Activated T-helper 17 cell treated with anti-CD3 and anti-CD28 coated beads, Interleukin-2, amount 50 U/mL, for 72 hours (primary cell): ENCODE data around the gene TMEM8B. TPM values are rescaled to one million over a fixed set of nuclear protein-coding genes. Genes with fewer than 3 reads are reported as not detected.
"Not testable (repeated sequence)": the region's sequence is repeated elsewhere in the genome, so short reads cannot be mapped to it uniquely, and the experiment has no call there.

Experiments used
- ATAC-seq: fragments of 150-1000 bp; cut with Tn5 transposase; replicated peaks from 2 replicates; pipeline ENCODE4 v1.10.0; 2021; ENCODE audit warnings: mild to moderate bottlenecking, moderate library complexity
- H3K27ac Mint-ChIP-seq: one replicate; pipeline ENCODE4 v1.8.0; 2022; ENCODE audit warnings: mixed read lengths
- H3K27me3 Mint-ChIP-seq: one replicate; pipeline ENCODE4 v1.8.0; 2022; ENCODE audit warnings: mixed read lengths
- H3K36me3 Mint-ChIP-seq: one replicate; pipeline ENCODE4 v1.8.0; 2022; ENCODE audit warnings: low read depth, mild to moderate bottlenecking, mixed read lengths
- H3K4me1 Mint-ChIP-seq: one replicate; pipeline ENCODE4 v1.8.0; 2022; ENCODE audit warnings: mixed read lengths
- H3K4me3 Mint-ChIP-seq: one replicate; pipeline ENCODE4 v1.8.0; 2022; ENCODE audit warnings: mild to moderate bottlenecking, mixed read lengths
- H3K9me3 Mint-ChIP-seq: one replicate; pipeline ENCODE4 v1.8.0; 2022; ENCODE audit warnings: mixed read lengths
- total RNA-seq, 2 donors: library from RNA; stranded (reverse); gene quantifications; one replicate each; pipeline ENCODE4 v1.2.3, GENCODE V29; 2022

TMEM8B gene
- total RNA-seq, 2 donors from 2014 or later = 2.4 to 6.8 TPM

DNA sequence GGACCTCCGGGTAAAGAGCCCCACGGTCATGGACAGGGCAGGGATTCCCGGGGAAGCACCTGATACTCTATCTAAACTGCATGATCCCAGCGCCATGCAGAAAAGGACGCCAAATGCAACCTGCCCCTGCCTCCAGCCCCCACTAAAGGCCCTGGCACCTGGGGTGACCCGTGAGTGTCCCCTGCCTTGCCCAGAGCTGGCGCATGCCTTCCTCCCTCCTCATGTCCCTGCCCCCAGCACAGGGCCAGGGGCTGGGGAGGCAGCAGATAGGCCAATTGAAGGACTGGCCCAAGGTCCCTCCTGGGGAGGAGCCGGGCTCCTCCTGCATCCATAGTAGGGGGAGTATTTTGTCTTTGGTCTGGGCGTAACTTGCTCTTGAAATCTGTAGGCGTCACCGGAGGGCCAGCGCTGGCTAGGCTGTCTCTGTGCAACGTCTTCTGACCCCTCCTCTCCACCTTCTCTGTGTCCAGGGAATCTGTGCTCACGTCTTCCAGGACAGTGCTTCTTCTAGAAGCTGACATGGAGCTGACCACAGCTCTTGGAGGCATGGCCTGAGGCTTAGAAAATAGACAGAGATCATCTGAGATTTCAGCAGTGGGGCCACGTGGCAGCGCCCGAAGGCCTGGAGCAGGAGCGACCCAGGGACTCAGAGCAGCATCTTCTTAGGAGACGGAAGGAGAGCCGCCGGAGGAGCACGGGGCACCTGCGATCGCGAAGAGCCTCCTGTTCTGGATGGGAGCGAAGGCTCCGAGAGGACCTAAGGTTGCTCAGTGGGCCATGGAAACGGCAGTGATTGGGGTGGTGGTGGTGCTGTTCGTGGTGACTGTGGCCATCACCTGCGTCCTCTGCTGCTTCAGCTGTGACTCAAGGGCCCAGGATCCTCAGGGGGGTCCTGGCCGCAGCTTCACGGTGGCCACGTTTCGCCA is 80.9 kb downstream of the TMEM8B start:
- Mint-ChIP-seq H3K27ac (no peak overlapping the region), H3K4me3 (no peak overlapping the region), H3K4me1 (peaks cover 29% of the 10 kb centered on the region), H3K27me3 (no peaks in the 10 kb centered on the region), H3K36me3 (no peaks in the 10 kb centered on the region), H3K9me3 (no peaks in the 10 kb centered on the region)
- ATAC-seq = no peak

GRCh38 chr9:35910613-35911359 is 81.8 kb downstream of the TMEM8B start:
- peak; percentile 59 for ATAC-seq
- Mint-ChIP-seq H3K27ac (peak overlapping the region; percentile 81), H3K4me1 (peaks cover 29% of the 10 kb centered on the region), H3K36me3 (no peaks in the 10 kb centered on the region), H3K27me3 (no peaks in the 10 kb centered on the region), H3K9me3 (no peaks in the 10 kb centered on the region), H3K4me3 (peak overlapping the region; percentile 72)

DNA sequence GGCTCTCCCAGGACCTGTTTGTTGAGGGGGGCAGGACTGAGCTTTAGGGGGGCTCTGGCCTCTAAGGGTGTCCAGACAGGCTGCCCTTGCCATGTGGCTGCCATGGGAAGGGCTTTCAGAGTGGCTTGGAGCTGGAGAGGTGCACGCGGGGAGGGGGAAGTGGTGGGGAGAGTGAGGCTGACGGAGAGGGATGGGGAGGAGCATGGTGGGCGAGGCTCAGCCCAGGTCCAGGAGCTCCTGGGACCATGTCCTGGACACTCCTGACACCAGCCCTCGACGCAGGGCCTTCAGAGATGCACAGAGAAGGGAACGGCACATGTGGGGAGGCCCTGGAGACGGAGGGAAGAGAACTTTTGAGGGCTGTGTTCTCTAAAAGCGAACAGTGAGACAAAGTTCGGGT is 82.7 kb downstream of the TMEM8B start:
- Mint-ChIP-seq H3K27me3 (no peaks in the 10 kb centered on the region), H3K4me3 (no peak overlapping the region), H3K27ac (peak overlapping the region; percentile 81), H3K4me1 (peaks cover 29% of the 10 kb centered on the region), H3K9me3 (no peaks in the 10 kb centered on the region), H3K36me3 (no peaks in the 10 kb centered on the region)
- ATAC-seq = no peak

DNA sequence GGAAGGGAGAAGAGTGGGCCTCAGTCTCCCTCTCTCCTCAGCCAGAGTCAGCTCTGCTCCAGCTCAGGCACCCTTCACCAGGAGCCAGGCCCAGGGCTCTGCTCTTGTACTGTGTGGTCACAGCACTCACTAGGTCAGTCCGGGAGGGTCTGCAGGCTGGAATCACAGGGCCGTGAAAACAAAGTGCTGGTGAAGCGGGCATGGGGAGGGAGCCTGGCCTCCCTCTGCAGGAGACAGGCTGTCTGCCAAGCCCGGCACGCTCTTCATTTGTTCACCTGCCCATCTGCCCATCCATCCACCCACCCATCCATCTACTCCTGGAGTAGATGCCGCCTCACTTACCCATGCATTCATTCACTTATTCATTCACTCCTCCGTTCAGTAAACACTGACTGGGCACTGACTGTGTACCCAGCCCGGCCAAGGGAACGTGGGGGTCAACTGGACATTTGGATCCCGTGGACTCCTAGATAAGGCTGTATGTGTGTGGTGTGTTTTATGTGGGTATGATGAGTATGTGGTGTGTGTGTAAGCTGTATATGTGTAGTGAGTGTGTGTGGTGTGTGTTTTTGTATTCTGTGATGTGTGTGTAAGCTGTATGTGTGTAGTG is 83.9 kb downstream of the TMEM8B start:
- Mint-ChIP-seq H3K27me3 (no peaks in the 10 kb centered on the region), H3K27ac (no peak overlapping the region), H3K9me3 (no peaks in the 10 kb centered on the region), H3K4me1 (peaks cover 24% of the 10 kb centered on the region), H3K4me3 (no peak overlapping the region), H3K36me3 (no peaks in the 10 kb centered on the region)
- no peak for ATAC-seq

DNA sequence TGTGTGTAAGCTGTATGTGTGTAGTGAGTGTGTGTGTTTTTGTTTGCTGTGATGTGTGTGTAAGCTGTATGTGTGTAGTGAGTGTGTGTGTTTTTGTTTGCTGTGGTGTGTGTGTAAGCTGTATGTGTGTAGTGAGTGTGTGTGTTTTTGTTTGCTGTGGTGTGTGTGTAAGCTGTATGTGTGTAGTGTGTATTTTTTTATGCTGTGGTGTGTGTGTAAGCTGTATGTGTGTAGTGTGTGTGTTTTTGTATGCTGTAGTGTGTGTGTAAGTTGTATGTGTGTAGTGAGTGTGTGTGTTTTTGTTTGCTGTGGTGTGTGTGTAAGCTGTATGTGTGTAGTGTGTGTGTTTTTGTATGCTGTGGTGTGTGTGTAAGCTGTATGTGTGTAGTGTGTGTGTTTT is 84.4 kb downstream of the TMEM8B start:
- not testable (repeated sequence) for H3K9me3 Mint-ChIP-seq, ATAC-seq, H3K27ac Mint-ChIP-seq, H3K4me3 Mint-ChIP-seq, H3K27me3 Mint-ChIP-seq, H3K36me3 Mint-ChIP-seq
- H3K4me1 Mint-ChIP-seq = peaks cover 20% of the 10 kb centered on the region

- no peak overlapping the region for H3K27ac Mint-ChIP-seq
- H3K36me3 Mint-ChIP-seq = no peaks in the 10 kb centered on the region
- H3K4me3 Mint-ChIP-seq = no peak overlapping the region
- ATAC-seq = peak; percentile 37
- peaks cover 13% of the 10 kb centered on the region for H3K4me1 Mint-ChIP-seq
- no peaks in the 10 kb centered on the region for H3K9me3 Mint-ChIP-seq
- no peaks in the 10 kb centered on the region for H3K27me3 Mint-ChIP-seq
These were observed 85.3 kb downstream of the TMEM8B start for GRCh38 chr9:35914301-35914807.

Other genes with a start within 250 kb of the TMEM8B start
- 10 to 100 TPM; 23.5 to 39.0 TPM for gene TESK1, start 224.0 kb upstream of the TMEM8B start, total RNA-seq
- gene CD72, start 210.8 kb upstream of the TMEM8B start, total RNA-seq = 10 to 100 TPM in 1 of 2 donors, 1 to 10 TPM in 1; 7.5 to 43.2 TPM
- gene SIT1, start 178.3 kb upstream of the TMEM8B start, total RNA-seq = 100 to 1,000 TPM in 1 of 2 donors, 10 to 100 TPM in 1; 97.0 to 135 TPM
- over 10,000 TPM in 1 of 2 donors, 1,000 to 10,000 TPM in 1; 5,785 to 10,768 TPM for gene RMRP, start 171.2 kb upstream of the TMEM8B start, total RNA-seq
- 10 to 100 TPM; 17.5 to 19.8 TPM for gene CCDC107, start 170.9 kb upstream of the TMEM8B start, total RNA-seq
- gene ARHGEF39, start 164.0 kb upstream of the TMEM8B start, total RNA-seq = 10 to 100 TPM in 1 of 2 donors, 1 to 10 TPM in 1; 9.4 to 16.1 TPM
- 10 to 100 TPM in 1 of 2 donors, under 1 TPM in 1; 0.89 to 31.7 TPM for gene CA9, start 155.3 kb upstream of the TMEM8B start, total RNA-seq
- gene TPM2, start 139.3 kb upstream of the TMEM8B start, total RNA-seq = 1 to 10 TPM; 4.1 to 6.2 TPM
- 100 to 1,000 TPM; 293 to 458 TPM for gene TLN1, start 97.0 kb upstream of the TMEM8B start, total RNA-seq
- gene CREB3, start 96.6 kb upstream of the TMEM8B start, total RNA-seq = 10 to 100 TPM; 23.9 to 40.3 TPM
- 10 to 100 TPM; 27.0 to 36.0 TPM for gene GBA2, start 80.0 kb upstream of the TMEM8B start, total RNA-seq
- 10 to 100 TPM; 18.9 to 25.6 TPM for gene RGP1, start 79.9 kb upstream of the TMEM8B start, total RNA-seq
- not detected for gene MSMP, start 75.0 kb upstream of the TMEM8B start, total RNA-seq
- 10 to 100 TPM; 11.1 to 11.6 TPM for gene NPR2, start 37.6 kb upstream of the TMEM8B start, total RNA-seq
- under 1 TPM; 0.43 to 0.58 TPM for gene SPAG8, start 17.0 kb upstream of the TMEM8B start, total RNA-seq
- 10 to 100 TPM; 27.7 to 38.0 TPM for gene HINT2, start 14.2 kb upstream of the TMEM8B start, total RNA-seq
- gene FAM221B, start 496 bp upstream of the TMEM8B start, total RNA-seq = not detected
- gene OR13J1, start 41.2 kb downstream of the TMEM8B start, total RNA-seq = not detected
- not detected for gene HRCT1, start 77.0 kb downstream of the TMEM8B start, total RNA-seq
- gene SPAAR, start 80.3 kb downstream of the TMEM8B start, total RNA-seq = not detected
- gene OR2S2, start 128.9 kb downstream of the TMEM8B start, total RNA-seq = not detected
- 1 to 10 TPM; 4.2 to 5.4 TPM for gene RECK, start 207.7 kb downstream of the TMEM8B start, total RNA-seq